Tibial nerve (tissue), 4 donors: ENCODE results near the gene UMAD1.

ENCODE experiments used
- EP300 ChIP-seq, 2 donors: sonication (generic); formaldehyde crosslinking; IDR thresholded peaks; one replicate each; pipeline ENCODE4 v1.6.1; 2017; ENCODE audit warnings: antibody characterized with exemption in 2 of 2, mild to moderate bottlenecking in 1 of 2
- POLR2A ChIP-seq, 2 donors: fragments of 450-650 bp; IDR thresholded peaks; one replicate each; pipeline ENCODE4 v1.6.1; 2017; ENCODE audit warnings: antibody characterized with exemption in 2 of 2, mild to moderate bottlenecking in 2 of 2, moderate library complexity in 2 of 2
- TF ChIP-seq, protein P1 (sequence below), 5 experiments: fragments of 200-600 bp in 3 of 5; fragments of 450-650 bp in 2 of 5; sonication (generic) in 3 of 5; IDR thresholded peaks; one replicate each; pipeline ENCODE4 v1.5.1; 2016 to 2019; ENCODE audit warnings: antibody characterized with exemption in 5 of 5, mild to moderate bottlenecking in 3 of 5, moderate library complexity in 2 of 5

- TF ChIP-seq, protein P1, sequence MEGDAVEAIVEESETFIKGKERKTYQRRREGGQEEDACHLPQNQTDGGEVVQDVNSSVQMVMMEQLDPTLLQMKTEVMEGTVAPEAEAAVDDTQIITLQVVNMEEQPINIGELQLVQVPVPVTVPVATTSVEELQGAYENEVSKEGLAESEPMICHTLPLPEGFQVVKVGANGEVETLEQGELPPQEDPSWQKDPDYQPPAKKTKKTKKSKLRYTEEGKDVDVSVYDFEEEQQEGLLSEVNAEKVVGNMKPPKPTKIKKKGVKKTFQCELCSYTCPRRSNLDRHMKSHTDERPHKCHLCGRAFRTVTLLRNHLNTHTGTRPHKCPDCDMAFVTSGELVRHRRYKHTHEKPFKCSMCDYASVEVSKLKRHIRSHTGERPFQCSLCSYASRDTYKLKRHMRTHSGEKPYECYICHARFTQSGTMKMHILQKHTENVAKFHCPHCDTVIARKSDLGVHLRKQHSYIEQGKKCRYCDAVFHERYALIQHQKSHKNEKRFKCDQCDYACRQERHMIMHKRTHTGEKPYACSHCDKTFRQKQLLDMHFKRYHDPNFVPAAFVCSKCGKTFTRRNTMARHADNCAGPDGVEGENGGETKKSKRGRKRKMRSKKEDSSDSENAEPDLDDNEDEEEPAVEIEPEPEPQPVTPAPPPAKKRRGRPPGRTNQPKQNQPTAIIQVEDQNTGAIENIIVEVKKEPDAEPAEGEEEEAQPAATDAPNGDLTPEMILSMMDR (IDR thresholded peaks at IDR 0.05) = no peak
- TF ChIP-seq POLR2A (IDR thresholded peaks at IDR 0.05) (no peak), EP300 (IDR thresholded peaks at IDR 0.05) (no peak)
These were observed 144.9 kb downstream of the UMAD1 start for GRCh38 chr7:7785344-7785973.
